GM18505 (cell line): ENCODE measurements around the gene TMC3.

ENCODE experiments used
- ATAC-seq: cut with Tn5 transposase; IDR thresholded peaks from one replicate; pipeline ENCODE4 v1.9.1; 2021; ENCODE audit not compliant: unreplicated experiment
- POLR2A ChIP-seq: IDR thresholded peaks from 4 replicates; pipeline ENCODE4 v1.6.1; 2011; ENCODE audit warnings: borderline replicate concordance; ENCODE audit not compliant: insufficient read depth, insufficient read length; ENCODE audit errors: extremely low read depth

The TMC3 gene

GRCh38 chr15:81286621-81287121 is 87.3 kb downstream of the TMC3 start:
- TF ChIP-seq POLR2A = no peak
- ATAC-seq = no peak

- TF ChIP-seq POLR2A = no peak
- no peak for ATAC-seq
Measured at GRCh38 chr15:81285461-81285860, 88.6 kb downstream of the TMC3 start.

GRCh38 chr15:81284256-81285031 is 89.6 kb downstream of the TMC3 start:
- no peak for ATAC-seq
- no peak for TF ChIP-seq POLR2A

- TF ChIP-seq POLR2A = no peak
- ATAC-seq = no peak
Measured at GRCh38 chr15:81282911-81283310, 91.1 kb downstream of the TMC3 start.

- ATAC-seq = no peak
- no peak for TF ChIP-seq POLR2A
Measured at GRCh38 chr15:81282606-81282895, 91.5 kb downstream of the TMC3 start.

GRCh38 chr15:81281766-81282605 is 92.0 kb downstream of the TMC3 start:
- TF ChIP-seq POLR2A = no peak
- no peak for ATAC-seq

GRCh38 chr15:81281456-81281735 is 92.6 kb downstream of the TMC3 start:
- ATAC-seq = no peak
- TF ChIP-seq POLR2A = no peak
